ENCODE results near the gene SYS1.
A peak's percentile ranks its signal among the peaks of the same experiment; 100 is the strongest.
"Not testable (repeated sequence)": the region's sequence is repeated elsewhere in the genome, so short reads cannot be mapped to it uniquely, and the experiment has no call there.

The SYS1 gene

GRCh38 chr20:45347936-45348778 is 14.8 kb upstream of the SYS1 start, which contains the start of gene SDC4:
Gene SDC4 (minus strand): TSS chr20:45348424. CDS start chr20:45348384, 40 bp downstream.
- no peaks in the 10 kb centered on the region for H3K36me3 ChIP-seq (ENCODE audit: control insufficient read depth, insufficient read depth, low read length)
- no peaks in the 10 kb centered on the region for H3K27me3 ChIP-seq (replicated peaks; ENCODE audit: control insufficient read depth, insufficient read depth, low read length)
- peak within 1 kb of the TSS; percentile 54 for H3K4me3 ChIP-seq (replicated peaks; ENCODE audit: low read depth, low read length)
- TF ChIP-seq CTCF (IDR thresholded peaks at IDR 0.05; ENCODE audit: insufficient read depth, low read length, poor library complexity, severe bottlenecking): no peak
- peak; percentile 47 for DNase-seq (ENCODE audit: extremely low read depth, insufficient read length)

GRCh38 chr20:45350217-45350616 is 12.7 kb upstream of the SYS1 start:
- no peak for TF ChIP-seq CTCF (IDR thresholded peaks at IDR 0.05; ENCODE audit: insufficient read depth, low read length, poor library complexity, severe bottlenecking)
- Histone ChIP-seq H3K36me3 (ENCODE audit: control insufficient read depth, insufficient read depth, low read length) (no peaks in the 10 kb centered on the region), H3K4me3 (replicated peaks; ENCODE audit: low read depth, low read length) (no peak overlapping the region), H3K27me3 (replicated peaks; ENCODE audit: control insufficient read depth, insufficient read depth, low read length) (no peaks in the 10 kb centered on the region)
- no peak for DNase-seq (ENCODE audit: extremely low read depth, insufficient read length)

GRCh38 chr20:45350795-45351194 is 12.2 kb upstream of the SYS1 start:
- DNase-seq (ENCODE audit: extremely low read depth, insufficient read length); H3K27me3 ChIP-seq (replicated peaks; ENCODE audit: control insufficient read depth, insufficient read depth, low read length); H3K4me3 ChIP-seq (replicated peaks; ENCODE audit: low read depth, low read length); H3K36me3 ChIP-seq (ENCODE audit: control insufficient read depth, insufficient read depth, low read length): not testable (repeated sequence)

- no peaks in the 10 kb centered on the region for H3K27me3 ChIP-seq (replicated peaks; ENCODE audit: control insufficient read depth, insufficient read depth, low read length)
- no peak for TF ChIP-seq CTCF (IDR thresholded peaks at IDR 0.05; ENCODE audit: insufficient read depth, low read length, poor library complexity, severe bottlenecking)
- H3K36me3 ChIP-seq (ENCODE audit: control insufficient read depth, insufficient read depth, low read length): no peaks in the 10 kb centered on the region
- DNase-seq (ENCODE audit: extremely low read depth, insufficient read length): no peak
- no peak overlapping the region for H3K4me3 ChIP-seq (replicated peaks; ENCODE audit: low read depth, low read length)
Measured at GRCh38 chr20:45352729-45353128, 10.2 kb upstream of the SYS1 start.

GRCh38 chr20:45353746-45354145 is 9.2 kb upstream of the SYS1 start:
- H3K27me3 ChIP-seq (replicated peaks; ENCODE audit: control insufficient read depth, insufficient read depth, low read length): no peaks in the 10 kb centered on the region
- no peak for DNase-seq (ENCODE audit: extremely low read depth, insufficient read length)
- TF ChIP-seq CTCF (IDR thresholded peaks at IDR 0.05; ENCODE audit: insufficient read depth, low read length, poor library complexity, severe bottlenecking): no peak
- H3K36me3 ChIP-seq (ENCODE audit: control insufficient read depth, insufficient read depth, low read length): no peaks in the 10 kb centered on the region
- no peak overlapping the region for H3K4me3 ChIP-seq (replicated peaks; ENCODE audit: low read depth, low read length)

GRCh38 chr20:45354423-45355208 is 8.3 kb upstream of the SYS1 start:
- no peak for DNase-seq (ENCODE audit: extremely low read depth, insufficient read length)
- TF ChIP-seq CTCF (IDR thresholded peaks at IDR 0.05; ENCODE audit: insufficient read depth, low read length, poor library complexity, severe bottlenecking): no peak
- Histone ChIP-seq H3K36me3 (ENCODE audit: control insufficient read depth, insufficient read depth, low read length) (no peaks in the 10 kb centered on the region), H3K27me3 (replicated peaks; ENCODE audit: control insufficient read depth, insufficient read depth, low read length) (no peaks in the 10 kb centered on the region), H3K4me3 (replicated peaks; ENCODE audit: low read depth, low read length) (no peak overlapping the region)
